ENCODE data around the gene NPBWR2. TPM values are rescaled to one million over a fixed set of nuclear protein-coding genes. Genes with fewer than 3 reads are reported as not detected.

Gene NPBWR2
- total and polyA plus RNA-seq, 8 donors = not detected

GRCh38 chr20:64074184-64074789 is 33.1 kb downstream of the NPBWR2 start:
- FAIRE-seq (no peak), ATAC-seq (no peak), DNase-seq (no peak)
- no peaks in the 10 kb centered on the region for H3K27me3 ChIP-seq
- H3K4me3 ChIP-seq = no peak overlapping the region
- intact Hi-C loops (cut with DNase I) = no loop called here
- H3K4me1 ChIP-seq = peaks cover 0 to 10% (median 6%) of the 10 kb centered on the region in 3 donors
- 91 to 93% methylated on average over 28 of the region's 28 CpGs for WGBS, 2 donors
- H3K9me3 ChIP-seq = no peaks in the 10 kb centered on the region
- H3K27ac ChIP-seq = no peak overlapping the region
- TF ChIP-seq CTCF (IDR thresholded peaks at IDR 0.05) = no peak
- H3K36me3 ChIP-seq = no peaks in the 10 kb centered on the region

GRCh38 chr20:64073476-64074183 is 33.7 kb downstream of the NPBWR2 start:
- Histone ChIP-seq H3K27ac (no peak overlapping the region), H3K36me3 (no peaks in the 10 kb centered on the region), H3K4me3 (no peak overlapping the region), H3K9me3 (no peaks in the 10 kb centered on the region), H3K27me3 (no peaks in the 10 kb centered on the region), H3K4me1 (peaks cover 0 to 4% (median 0%) of the 10 kb centered on the region in 3 donors)
- DNase-seq (no peak), ATAC-seq (no peak), FAIRE-seq (no peak)
- 91 to 95% methylated on average over 33 to 37 of the region's 37 CpGs for WGBS, 2 donors
- intact Hi-C loops (cut with DNase I) = no loop called here
- no peak for TF ChIP-seq CTCF (IDR thresholded peaks at IDR 0.05)

- no peaks in the 10 kb centered on the region for H3K36me3 ChIP-seq
- DNase-seq (no peak), FAIRE-seq (no peak), ATAC-seq (no peak)
- WGBS, 2 donors = 79 to 81% methylated on average over 14 of the region's 14 CpGs
- H3K4me3 ChIP-seq = no peak overlapping the region
- TF ChIP-seq CTCF (IDR thresholded peaks at IDR 0.05) = no peak
- intact Hi-C loops (cut with DNase I) = no loop called here
- H3K4me1 ChIP-seq = no peaks in the 10 kb centered on the region
- H3K27me3 ChIP-seq = no peaks in the 10 kb centered on the region
- H3K27ac ChIP-seq = no peak overlapping the region
- no peaks in the 10 kb centered on the region for H3K9me3 ChIP-seq
These were observed 34.8 kb downstream of the NPBWR2 start for GRCh38 chr20:64072498-64073063.

- WGBS, 2 donors = 85% methylated on average over 30 of the region's 30 CpGs
- ATAC-seq (no peak), DNase-seq (no peak), FAIRE-seq (no peak)
- no peak for TF ChIP-seq CTCF (IDR thresholded peaks at IDR 0.05)
- Histone ChIP-seq H3K9me3 (no peaks in the 10 kb centered on the region), H3K27me3 (no peaks in the 10 kb centered on the region), H3K4me1 (no peaks in the 10 kb centered on the region), H3K36me3 (no peaks in the 10 kb centered on the region), H3K4me3 (no peak overlapping the region), H3K27ac (no peak overlapping the region)
- intact Hi-C loops (cut with DNase I) = no loop called here
These were observed 35.7 kb downstream of the NPBWR2 start for GRCh38 chr20:64071341-64072332.

Measured in pancreas (tissue), 10 donors.